Activated naive CD8-positive, alpha-beta T cell (primary cell): ENCODE measurements around the gene E2F2.
"Not testable (repeated sequence)": the region's sequence is repeated elsewhere in the genome, so short reads cannot be mapped to it uniquely, and the experiment has no call there.

Experiments used
- H3K27ac Mint-ChIP-seq: one replicate; pipeline ENCODE4 v1.8.0; 2021; ENCODE audit warnings: mixed read lengths
- H3K27me3 Mint-ChIP-seq: one replicate; pipeline ENCODE4 v1.8.0; 2021; ENCODE audit warnings: mixed read lengths
- H3K36me3 Mint-ChIP-seq: one replicate; pipeline ENCODE4 v1.8.0; 2021; ENCODE audit warnings: mixed read lengths
- H3K4me1 Mint-ChIP-seq: one replicate; pipeline ENCODE4 v1.8.0; 2021; ENCODE audit warnings: low read depth, mixed read lengths
- H3K4me3 Mint-ChIP-seq: one replicate; pipeline ENCODE4 v1.8.0; 2021; ENCODE audit warnings: mild to moderate bottlenecking, mixed read lengths
- H3K9me3 Mint-ChIP-seq: one replicate; pipeline ENCODE4 v1.8.0; 2021; ENCODE audit warnings: low read depth, mixed read lengths

Gene E2F2

DNA sequence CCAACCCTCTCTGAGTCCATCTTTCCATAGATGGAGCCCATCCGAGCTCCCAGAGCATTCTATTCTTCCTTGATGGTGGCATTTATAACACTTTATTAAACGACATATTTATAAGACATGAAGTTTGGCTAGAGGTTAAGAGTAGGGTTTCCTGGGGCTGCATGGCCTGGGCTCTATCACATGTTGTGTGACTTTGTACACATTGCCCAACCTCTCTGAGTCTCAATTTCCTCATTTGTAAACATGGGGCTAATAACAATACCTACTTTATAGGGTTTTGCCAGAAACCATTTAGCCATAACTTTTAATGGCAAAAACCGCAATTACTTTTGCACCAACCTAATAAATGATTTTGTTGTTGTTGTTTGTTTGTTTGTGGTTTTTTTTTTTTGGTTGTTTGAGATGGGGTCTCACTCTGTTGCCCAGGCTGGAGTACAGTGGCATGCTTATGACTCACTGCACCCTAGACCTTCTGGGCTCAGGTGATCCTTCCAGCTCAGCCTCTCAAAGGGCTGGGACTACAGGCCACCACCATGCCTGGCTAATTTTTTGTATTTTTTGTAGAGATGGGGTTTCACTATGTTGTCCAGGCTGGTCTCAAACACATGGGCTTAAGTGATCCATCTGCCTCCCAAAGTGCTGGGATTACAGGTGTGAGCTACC lies 33.1 kb downstream of the E2F2 start:
- no peak overlapping the region for H3K4me3 Mint-ChIP-seq
- no peaks in the 10 kb centered on the region for H3K27me3 Mint-ChIP-seq
- no peaks in the 10 kb centered on the region for H3K9me3 Mint-ChIP-seq
- H3K27ac Mint-ChIP-seq = no peak overlapping the region
- H3K4me1 Mint-ChIP-seq = no peaks in the 10 kb centered on the region
- no peaks in the 10 kb centered on the region for H3K36me3 Mint-ChIP-seq

DNA sequence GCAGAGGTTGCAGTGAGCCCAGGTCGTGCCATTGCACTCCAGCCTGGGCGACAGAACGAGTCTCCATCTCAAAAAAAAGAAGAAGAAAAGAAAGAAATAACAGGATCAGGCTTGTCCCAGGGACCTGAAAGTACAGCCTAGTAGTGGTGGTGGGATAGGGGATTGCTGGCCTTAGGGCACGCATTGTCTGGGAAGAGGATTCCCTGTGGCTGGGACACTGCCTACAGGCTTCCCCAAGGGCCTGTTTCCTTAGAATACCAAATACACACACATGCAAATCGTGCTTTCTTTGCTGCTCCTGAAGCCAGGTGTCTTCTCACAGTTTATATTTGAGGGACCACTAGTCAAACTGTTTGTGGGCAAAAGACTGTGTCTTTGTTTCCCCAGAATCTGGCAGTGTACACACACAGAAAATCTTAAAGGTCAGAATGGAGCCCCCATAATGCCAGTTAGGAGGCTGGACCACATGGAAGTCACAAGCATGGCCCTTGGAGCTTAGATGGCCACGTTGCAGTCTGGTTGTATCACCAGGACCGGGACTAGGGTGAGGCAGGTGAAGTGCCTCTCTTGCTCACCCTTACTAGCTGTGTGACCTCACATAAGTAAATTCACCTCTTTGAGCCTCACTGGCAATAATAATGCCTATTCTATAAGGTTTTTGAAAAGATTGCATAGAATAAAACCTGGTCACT lies 34.4 kb downstream of the E2F2 start:
- Mint-ChIP-seq H3K4me1 (no peaks in the 10 kb centered on the region), H3K4me3 (no peak overlapping the region)

DNA sequence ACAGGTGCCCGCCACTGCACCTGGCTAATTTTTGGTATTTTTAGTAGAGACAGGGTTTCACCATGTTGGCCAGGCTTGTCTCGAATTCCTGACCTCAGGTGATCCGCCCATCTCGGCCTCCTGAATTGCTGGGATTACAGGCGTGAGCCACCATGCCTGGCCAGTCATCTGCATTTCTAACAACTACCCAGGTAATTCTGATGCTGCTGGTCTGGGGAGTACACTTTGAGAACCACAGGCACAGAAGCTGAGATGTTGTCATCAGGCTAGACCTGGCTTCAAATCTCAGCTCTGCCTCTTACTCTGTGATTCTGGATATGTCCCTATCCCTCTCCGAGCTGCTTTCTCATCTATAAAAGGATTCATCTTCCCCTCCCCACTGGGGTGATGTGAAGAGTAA lies 36.2 kb downstream of the E2F2 start:
- H3K36me3 Mint-ChIP-seq, H3K4me1 Mint-ChIP-seq, H3K9me3 Mint-ChIP-seq, H3K27ac Mint-ChIP-seq, H3K27me3 Mint-ChIP-seq, H3K4me3 Mint-ChIP-seq: not testable (repeated sequence)

More for the DNA sequence above, 34.4 kb downstream of the E2F2 start:
- H3K27ac Mint-ChIP-seq = no peak overlapping the region
- no peaks in the 10 kb centered on the region for H3K9me3 Mint-ChIP-seq
- no peaks in the 10 kb centered on the region for H3K36me3 Mint-ChIP-seq
- H3K27me3 Mint-ChIP-seq = no peaks in the 10 kb centered on the region

DNA sequence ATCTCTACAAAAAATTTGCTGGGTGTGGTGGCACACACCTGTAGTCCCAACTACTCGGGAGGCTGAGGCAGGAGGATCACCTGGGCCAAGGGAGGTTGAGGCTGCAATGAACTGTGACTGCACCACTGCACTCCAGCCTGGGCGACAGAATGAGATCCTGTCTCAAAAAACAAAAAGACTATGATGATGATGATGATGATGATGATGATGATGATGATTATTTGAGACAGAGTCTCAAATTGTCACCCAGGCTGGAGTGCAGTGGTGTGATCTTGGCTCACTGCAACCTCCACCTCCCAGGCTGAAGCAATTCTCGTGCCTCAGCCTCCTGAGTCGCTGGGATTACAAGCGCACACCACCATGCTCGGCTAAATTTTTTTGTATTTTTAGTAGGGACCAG lies 38.3 kb downstream of the E2F2 start:
- not testable (repeated sequence) for H3K4me1 Mint-ChIP-seq, H3K27me3 Mint-ChIP-seq, H3K4me3 Mint-ChIP-seq, H3K27ac Mint-ChIP-seq, H3K9me3 Mint-ChIP-seq, H3K36me3 Mint-ChIP-seq

DNA sequence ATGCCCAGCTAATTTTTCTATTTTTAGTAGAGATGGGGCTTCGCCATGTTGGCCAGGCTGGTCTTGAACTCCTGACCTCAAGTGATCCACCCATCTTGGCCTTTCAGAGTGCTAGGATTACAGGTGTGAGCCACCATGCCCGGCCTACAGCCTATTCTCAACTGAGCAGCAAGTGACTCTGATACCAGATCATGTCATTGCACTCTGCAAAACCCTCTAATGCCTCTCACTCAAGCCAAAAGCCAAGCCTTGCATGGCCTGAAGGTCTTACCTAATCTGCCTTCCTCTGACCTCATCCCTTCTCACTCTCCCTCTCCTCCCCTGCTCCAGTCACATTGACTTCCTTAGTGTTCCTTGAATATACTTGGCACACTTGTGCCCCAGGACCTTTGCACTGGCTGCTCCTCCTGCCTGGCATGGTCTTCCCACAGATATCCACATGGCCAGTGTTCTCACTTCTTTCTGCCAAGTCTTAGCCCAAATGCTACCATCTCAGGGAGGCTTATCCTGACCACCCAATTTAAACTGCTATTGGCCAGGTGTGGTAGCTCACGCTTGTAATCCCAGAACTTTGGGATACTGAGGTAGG lies 38.8 kb downstream of the E2F2 start:
- Mint-ChIP-seq H3K36me3 (no peaks in the 10 kb centered on the region), H3K9me3 (no peaks in the 10 kb centered on the region), H3K4me1 (no peaks in the 10 kb centered on the region), H3K4me3 (no peak overlapping the region), H3K27me3 (no peaks in the 10 kb centered on the region), H3K27ac (no peak overlapping the region)

DNA sequence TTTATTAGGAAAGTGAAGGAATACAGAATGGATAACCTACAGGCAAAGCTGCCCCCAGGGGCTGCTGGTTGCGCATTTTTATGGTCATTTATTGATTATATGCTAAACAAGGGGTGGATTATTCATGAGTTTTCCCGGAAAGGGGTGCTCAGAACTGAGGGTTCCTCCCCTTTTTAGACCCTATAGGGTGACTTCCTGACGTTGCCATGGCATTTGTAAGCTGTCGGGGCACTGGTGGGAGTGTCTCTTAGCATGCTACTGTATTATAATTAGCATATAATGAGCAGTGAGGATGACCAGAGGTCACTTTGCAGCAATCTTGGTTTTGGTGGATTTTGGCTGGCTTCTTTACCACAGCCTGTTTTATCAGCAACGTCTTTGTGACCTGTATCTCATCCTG lies 41.2 kb downstream of the E2F2 start:
- H3K4me1 Mint-ChIP-seq = peaks cover 4% of the 10 kb centered on the region
- no peaks in the 10 kb centered on the region for H3K36me3 Mint-ChIP-seq
- no peak overlapping the region for H3K27ac Mint-ChIP-seq
- H3K9me3 Mint-ChIP-seq = no peaks in the 10 kb centered on the region
- no peaks in the 10 kb centered on the region for H3K27me3 Mint-ChIP-seq
- no peak overlapping the region for H3K4me3 Mint-ChIP-seq

DNA sequence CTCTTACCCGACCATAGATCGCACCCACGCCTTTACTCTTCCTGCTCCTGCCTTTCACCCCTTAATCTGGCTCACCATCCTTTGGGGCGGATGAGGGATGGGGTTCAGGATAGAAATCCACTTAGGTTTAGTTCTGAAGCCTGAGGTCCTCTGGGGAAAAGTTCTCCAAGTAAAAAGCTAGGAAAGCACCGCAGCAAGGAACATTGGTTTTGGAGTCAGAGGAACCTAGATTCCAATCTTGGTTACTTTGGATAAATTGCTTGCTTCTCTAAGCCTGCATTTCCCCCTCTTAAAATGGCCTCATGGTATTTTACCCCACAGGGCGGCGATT lies 46.1 kb downstream of the E2F2 start:
- Mint-ChIP-seq H3K27ac (peak overlapping the region; percentile 58), H3K27me3 (peaks cover 4% of the 10 kb centered on the region), H3K36me3 (no peaks in the 10 kb centered on the region), H3K4me1 (peaks cover 14% of the 10 kb centered on the region), H3K4me3 (peak overlapping the region; percentile 87), H3K9me3 (no peaks in the 10 kb centered on the region)

DNA sequence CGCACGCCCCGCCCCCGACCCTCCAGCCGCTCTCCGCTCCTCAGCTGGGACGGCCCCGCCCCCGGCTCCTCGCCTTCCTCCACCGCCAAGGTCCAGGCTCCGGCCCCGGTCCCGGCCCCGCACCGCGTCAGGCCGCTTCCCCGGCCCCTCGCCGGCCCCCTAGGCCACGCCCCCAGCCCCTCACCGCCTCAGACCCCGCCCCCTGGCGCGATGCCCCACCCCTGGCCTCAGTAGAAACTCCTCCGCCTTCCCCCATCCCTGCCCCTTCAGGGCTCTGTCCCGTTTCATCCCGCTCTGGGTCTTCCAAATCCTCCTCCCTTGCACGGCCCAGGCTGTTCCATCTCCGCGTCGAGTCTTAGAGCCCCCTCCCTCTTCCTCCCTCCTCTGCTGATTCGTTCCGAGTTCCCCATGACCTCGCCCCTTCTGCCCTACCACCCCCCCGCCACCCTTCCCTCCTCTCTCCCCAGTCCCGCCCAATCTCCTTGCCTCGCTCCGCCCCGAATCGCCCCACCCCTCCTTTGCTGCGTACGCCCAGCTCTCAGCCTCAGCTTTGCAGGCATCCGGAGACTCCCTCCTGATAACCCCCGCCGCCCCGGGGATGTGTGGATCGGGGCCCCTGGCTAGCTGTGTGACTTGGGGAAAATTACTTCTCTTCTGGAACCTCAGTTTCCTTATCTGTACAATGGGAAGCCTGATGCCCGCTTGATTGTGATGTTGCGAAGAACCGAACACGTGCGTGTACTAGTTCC lies 46.6 kb downstream of the E2F2 start:
- Mint-ChIP-seq H3K36me3 (no peaks in the 10 kb centered on the region), H3K9me3 (no peaks in the 10 kb centered on the region), H3K27me3 (peaks cover 4% of the 10 kb centered on the region), H3K4me1 (peaks cover 14% of the 10 kb centered on the region), H3K27ac (peak overlapping the region; percentile 58), H3K4me3 (peak overlapping the region; percentile 87)

DNA sequence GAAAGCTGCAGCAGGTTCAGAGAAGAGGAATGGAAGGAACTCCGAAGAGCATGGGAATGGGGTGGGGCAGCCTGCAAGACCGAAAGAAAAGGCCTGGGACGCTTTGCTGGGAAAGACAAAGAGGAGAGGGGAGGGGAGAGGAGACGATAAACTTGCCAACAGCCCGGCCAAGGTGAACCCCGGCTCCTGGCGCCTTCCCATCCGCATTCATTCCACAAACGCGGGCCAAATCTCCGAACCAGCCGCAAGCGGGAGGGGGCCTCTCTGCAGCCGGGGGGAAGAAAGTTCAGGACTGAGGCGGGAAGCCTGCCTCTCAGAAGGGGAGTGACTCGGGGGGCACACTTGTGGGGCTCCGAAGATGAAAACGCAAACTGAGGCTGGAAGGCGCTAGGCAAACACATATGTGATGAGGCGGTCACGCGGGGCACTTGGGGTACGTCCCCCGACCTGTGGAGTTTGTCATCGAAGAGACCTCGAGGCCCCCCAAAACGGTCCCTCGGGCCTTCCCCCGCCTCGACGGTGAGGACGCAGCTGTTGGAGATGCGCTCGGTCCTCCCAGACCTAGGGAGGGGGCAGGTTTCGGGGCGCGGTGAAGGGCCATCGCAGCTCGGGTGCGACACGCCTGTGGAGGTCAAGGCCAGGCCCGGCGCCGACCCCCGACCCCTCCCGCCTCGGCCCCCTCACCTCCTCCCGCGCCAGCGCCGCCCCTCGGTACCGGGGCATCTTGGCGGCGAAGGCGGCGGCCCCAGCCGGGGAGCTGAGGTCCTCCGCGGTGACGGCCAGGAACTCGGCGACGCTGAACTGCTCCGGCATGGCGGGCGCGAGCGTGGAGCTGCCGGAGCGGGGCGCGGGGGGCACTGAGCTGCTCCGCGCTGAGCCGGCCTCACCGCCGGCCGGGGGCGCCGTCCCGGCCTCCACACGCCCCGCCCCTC lies 47.4 kb downstream of the E2F2 start, which contains the start of gene ASAP3:
TSS of gene ASAP3 (minus strand) at position 859 of the 932 bp plus-strand sequence. CDS start at position 813, 46 bp downstream.
- peak within 1 kb of the TSS; percentile 87 for H3K4me3 Mint-ChIP-seq
- H3K36me3 Mint-ChIP-seq = no peaks in the 10 kb centered on the region
- peaks cover 14% of the 10 kb centered on the region for H3K4me1 Mint-ChIP-seq
- H3K27ac Mint-ChIP-seq = peak within 1 kb of the TSS; percentile 58
- peaks cover 4% of the 10 kb centered on the region for H3K27me3 Mint-ChIP-seq
- no peaks in the 10 kb centered on the region for H3K9me3 Mint-ChIP-seq

DNA sequence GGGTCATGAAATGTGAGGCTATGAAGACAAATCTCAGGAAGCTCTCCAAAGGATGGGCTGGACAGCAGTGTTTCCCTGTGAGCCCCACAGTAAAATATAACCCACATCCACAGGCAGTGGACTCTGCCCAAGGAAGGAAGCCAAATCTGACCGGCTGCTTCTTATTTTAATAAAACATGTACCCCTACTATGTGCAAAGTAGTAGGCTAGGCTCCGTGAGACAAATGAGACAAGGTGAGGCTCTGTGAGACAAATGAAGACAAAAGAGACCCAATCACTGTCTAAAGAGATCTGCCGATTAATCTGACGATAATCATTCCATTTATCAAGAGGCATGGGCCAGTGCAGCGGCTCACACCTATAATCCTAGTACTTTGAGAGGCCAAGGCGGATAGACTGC lies 49.1 kb downstream of the E2F2 start:
- Mint-ChIP-seq H3K4me3 (no peak overlapping the region), H3K27me3 (peaks cover 4% of the 10 kb centered on the region), H3K27ac (no peak overlapping the region), H3K4me1 (peaks cover 14% of the 10 kb centered on the region), H3K9me3 (no peaks in the 10 kb centered on the region), H3K36me3 (no peaks in the 10 kb centered on the region)

DNA sequence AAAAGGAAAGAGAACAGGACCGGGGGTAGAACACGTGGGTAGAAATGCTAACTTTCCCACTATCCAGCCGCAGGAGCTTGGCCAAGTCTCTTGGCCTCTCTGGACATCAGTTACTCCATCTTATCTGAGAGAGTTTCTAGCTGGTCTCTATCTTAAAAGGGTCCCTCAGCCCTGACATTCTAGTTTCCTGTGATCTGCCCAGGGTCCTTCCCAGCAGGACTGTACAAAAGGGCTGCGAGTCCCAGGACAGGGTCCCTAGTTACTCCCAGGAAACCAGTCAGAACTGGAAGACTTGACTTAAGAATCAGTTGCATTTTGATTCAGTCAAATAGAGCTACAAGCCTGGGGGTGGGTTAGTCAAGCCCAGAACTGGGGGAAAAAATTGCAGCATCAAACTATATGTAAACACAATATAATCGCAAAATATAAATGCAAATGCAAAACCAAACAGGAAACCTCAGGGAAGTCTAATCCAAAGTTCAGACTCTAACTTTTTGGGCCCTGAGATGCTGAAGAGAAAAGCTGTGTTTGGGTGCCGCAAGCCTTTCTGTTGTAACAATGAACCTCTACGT lies 49.9 kb downstream of the E2F2 start:
- Mint-ChIP-seq H3K27me3 (peaks cover 4% of the 10 kb centered on the region), H3K36me3 (no peaks in the 10 kb centered on the region), H3K27ac (no peak overlapping the region), H3K4me1 (peaks cover 14% of the 10 kb centered on the region), H3K4me3 (no peak overlapping the region), H3K9me3 (no peaks in the 10 kb centered on the region)

DNA sequence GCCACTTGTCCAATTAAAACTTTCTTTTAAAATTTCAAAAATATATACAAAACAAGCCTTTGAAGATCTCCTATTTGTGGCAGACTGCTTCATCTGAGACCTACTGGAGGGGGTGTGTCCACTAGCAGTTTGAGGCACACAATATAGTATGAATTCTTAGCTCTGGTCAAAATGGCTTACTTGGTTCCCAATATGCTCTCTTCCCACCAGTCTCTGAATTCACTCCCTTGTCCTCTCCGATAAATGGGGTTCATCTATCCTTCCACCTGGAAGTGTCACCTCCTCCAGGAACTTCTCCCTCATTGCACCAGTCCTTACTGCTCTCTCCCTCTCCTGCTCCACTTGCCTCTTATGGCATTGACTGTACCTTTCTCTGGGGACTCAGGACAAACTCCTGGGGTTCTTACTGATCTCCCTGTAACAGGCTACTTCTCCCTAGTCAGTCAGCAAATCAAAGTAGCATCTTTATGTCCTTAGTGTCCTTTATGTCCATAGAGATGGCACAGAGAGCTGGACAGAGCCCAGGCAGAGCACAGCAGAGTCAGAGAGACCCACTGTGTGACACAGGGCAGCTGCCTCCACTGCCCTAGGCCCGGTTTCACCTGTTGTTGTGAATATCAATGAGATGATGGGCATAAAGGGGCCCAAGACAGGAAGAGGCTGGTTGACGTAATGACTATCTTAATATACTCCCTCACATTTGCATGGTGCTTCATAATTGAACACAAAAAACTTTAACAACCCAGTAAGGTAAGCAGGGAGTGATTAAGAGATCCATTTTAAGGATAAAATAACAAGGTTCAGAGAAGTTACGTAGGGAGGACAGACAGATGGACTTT lies 50.6 kb downstream of the E2F2 start:
- H3K36me3 Mint-ChIP-seq = no peaks in the 10 kb centered on the region
- peaks cover 14% of the 10 kb centered on the region for H3K4me1 Mint-ChIP-seq
- H3K4me3 Mint-ChIP-seq = no peak overlapping the region
- no peaks in the 10 kb centered on the region for H3K9me3 Mint-ChIP-seq
- H3K27me3 Mint-ChIP-seq = peaks cover 4% of the 10 kb centered on the region
- no peak overlapping the region for H3K27ac Mint-ChIP-seq

DNA sequence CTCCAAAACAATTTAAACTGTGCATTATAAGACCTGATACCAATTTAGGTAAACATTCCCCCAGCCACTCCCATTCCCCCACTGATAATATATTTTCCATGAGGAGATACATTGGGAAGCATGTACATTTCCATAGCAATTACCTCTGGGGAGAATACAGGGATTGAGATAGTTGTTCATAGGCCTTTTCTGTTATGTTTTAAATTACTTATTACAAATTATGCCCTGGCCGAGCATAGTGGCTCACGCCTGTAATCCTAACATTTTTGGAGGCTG lies 51.4 kb downstream of the E2F2 start:
- no peaks in the 10 kb centered on the region for H3K36me3 Mint-ChIP-seq
- H3K27ac Mint-ChIP-seq = no peak overlapping the region
- peaks cover 4% of the 10 kb centered on the region for H3K27me3 Mint-ChIP-seq
- no peak overlapping the region for H3K4me3 Mint-ChIP-seq
- no peaks in the 10 kb centered on the region for H3K9me3 Mint-ChIP-seq
- peaks cover 7% of the 10 kb centered on the region for H3K4me1 Mint-ChIP-seq
